IMR-90 (cell line): ENCODE data around the gene RIOK1. TPM values are rescaled to one million over a fixed set of nuclear protein-coding genes. Genes with fewer than 3 reads are reported as not detected.

Experiments
- ATAC-seq: fragments of 200-7000 bp; cut with Tn5 transposase; 2 replicates; pipeline ENCODE4 v1.9.1; 2020; ENCODE audit warnings: low read depth, mild to moderate bottlenecking, moderate library complexity
- BruUV-seq: library from RNA; stranded (reverse); fragments of 400-500 nt; replicated peaks from 2 replicates; lab custom pipeline; 2021; lab: Mats Ljungman, UMichigan
- CTCF ChIA-PET: fragments of 300-600 bp; formaldehyde crosslinking; extraction: SDS; loops from one replicate; lab custom pipeline; 2021; ENCODE audit warnings: antibody characterized with exemption; lab: Yijun Ruan, JAX
- POLR2A ChIA-PET: fragments of 300-600 bp; sonication (Branson Sonifier 250); formaldehyde crosslinking; loops from one replicate; lab custom pipeline; 2022; ENCODE audit warnings: antibody characterized with exemption; ENCODE audit not compliant: unreplicated experiment; lab: Charles Lee
- DNase-seq: peaks from one replicate; pipeline ENCODE4 v3.0.0; 2013
- H2AFZ ChIP-seq: replicated peaks from 2 replicates; pipeline ENCODE3; 2013; ENCODE audit warnings: low read length, mild to moderate bottlenecking; ENCODE audit not compliant: poor library complexity
- H2AK5ac ChIP-seq: 2 replicates; pipeline ENCODE4 v1.6.1; 2013; ENCODE audit warnings: low read depth, low read length, inconsistent platforms
- H2AK9ac ChIP-seq: replicated peaks from 2 replicates; pipeline ENCODE3; 2013; ENCODE audit warnings: mild to moderate bottlenecking, low read depth, low read length, moderate library complexity; ENCODE audit not compliant: poor library complexity
- H2BK120ac ChIP-seq: 2 replicates; pipeline ENCODE4 v1.6.1; 2013; ENCODE audit warnings: low read depth, low read length, inconsistent platforms
- H2BK15ac ChIP-seq: 3 replicates; pipeline ENCODE4 v1.6.1; 2013; ENCODE audit warnings: low read depth, low read length, inconsistent platforms
- H2BK20ac ChIP-seq: 2 replicates; pipeline ENCODE4 v1.6.1; 2013; ENCODE audit warnings: low read depth, mild to moderate bottlenecking, inconsistent platforms, low read length, moderate library complexity
- H2BK5ac ChIP-seq: 2 replicates; pipeline ENCODE4 v1.6.1; 2013; ENCODE audit warnings: mild to moderate bottlenecking, low read depth, low read length, inconsistent platforms; ENCODE audit not compliant: poor library complexity, severe bottlenecking
- H3K14ac ChIP-seq: replicated peaks from 2 replicates; pipeline ENCODE4 v1.6.1; 2013; ENCODE audit warnings: low read depth, low read length, inconsistent platforms
- H3K18ac ChIP-seq: 2 replicates; pipeline ENCODE4 v1.6.1; 2013; ENCODE audit warnings: low read depth, low read length, control low read depth
- H3K23ac ChIP-seq: 2 replicates; pipeline ENCODE4 v1.6.1; 2013; ENCODE audit warnings: low read depth, low read length, inconsistent platforms
- H3K27ac ChIP-seq: 2 replicates; pipeline ENCODE4 v1.5.1; 2013; ENCODE audit warnings: mild to moderate bottlenecking, control low read depth, low read length; ENCODE audit not compliant: insufficient read depth
- H3K27me3 ChIP-seq: 2 replicates; pipeline ENCODE4 v1.6.1; 2013; ENCODE audit warnings: low read length; ENCODE audit not compliant: control insufficient read depth, insufficient read depth
- H3K36me3 ChIP-seq: 2 replicates; pipeline ENCODE4 v1.6.1; 2013; ENCODE audit warnings: low read length, mixed read lengths; ENCODE audit not compliant: control insufficient read depth, insufficient read depth
- H3K4ac ChIP-seq: 2 replicates; pipeline ENCODE4 v1.6.1; 2013; ENCODE audit warnings: low read depth, low read length, inconsistent platforms
- H3K4me1 ChIP-seq: 2 replicates; pipeline ENCODE4 v1.6.1; 2013; ENCODE audit warnings: low read length, mixed read lengths; ENCODE audit not compliant: control insufficient read depth, insufficient read depth
- H3K4me2 ChIP-seq: 2 replicates; pipeline ENCODE4 v1.6.1; 2013; ENCODE audit warnings: low read depth, mild to moderate bottlenecking, control low read depth, low read length, moderate library complexity
- H3K4me3 ChIP-seq: 2 replicates; pipeline ENCODE4 v1.5.1; 2013; ENCODE audit warnings: low read depth, mild to moderate bottlenecking, control low read depth, low read length, moderate library complexity; ENCODE audit not compliant: insufficient read depth
- H3K56ac ChIP-seq: 2 replicates; pipeline ENCODE4 v1.6.1; 2013; ENCODE audit warnings: low read length, inconsistent platforms; ENCODE audit not compliant: insufficient read depth; ENCODE audit errors: extremely low read depth
- H3K79me1 ChIP-seq, 2 experiments: 2 replicates each; pipeline ENCODE4 v1.6.1; 2013; ENCODE audit warnings: low read length in 2 of 2, inconsistent platforms in 1 of 2, low read depth in 1 of 2
- H3K9ac ChIP-seq: 2 replicates; pipeline ENCODE4 v1.6.1; 2013; ENCODE audit warnings: low read depth, low read length, control low read depth
- H3K9me1 ChIP-seq: 2 replicates; pipeline ENCODE4 v1.6.1; 2013; ENCODE audit warnings: low read length, inconsistent platforms; ENCODE audit not compliant: insufficient read depth
- H3K9me3 ChIP-seq: 2 replicates; pipeline ENCODE4 v1.6.1; 2013; ENCODE audit warnings: low read length; ENCODE audit not compliant: control insufficient read depth, insufficient read depth
- H4K20me1 ChIP-seq: 2 replicates; pipeline ENCODE4 v1.6.1; 2013; ENCODE audit warnings: low read length, inconsistent platforms; ENCODE audit not compliant: insufficient read depth
- H4K5ac ChIP-seq: 2 replicates; pipeline ENCODE4 v1.6.1; 2013; ENCODE audit warnings: mild to moderate bottlenecking, low read depth, low read length, control low read depth
- H4K8ac ChIP-seq, 2 experiments: 2 replicates each; pipeline ENCODE4 v1.6.1; 2013; ENCODE audit warnings: low read depth in 2 of 2, low read length in 2 of 2, control low read depth in 1 of 2, inconsistent platforms in 1 of 2
- H4K91ac ChIP-seq: 2 replicates; pipeline ENCODE4 v1.6.1; 2013; ENCODE audit warnings: low read depth, low read length, inconsistent platforms; ENCODE audit not compliant: insufficient read depth
- CHD1 ChIP-seq: IDR thresholded peaks from 2 replicates; pipeline ENCODE4 v1.6.1; 2012; ENCODE audit warnings: low read depth, low read length, improper control_type of control experiment
- MAFK ChIP-seq: IDR thresholded peaks from 2 replicates; pipeline ENCODE4 v1.6.1; 2012; ENCODE audit warnings: low read depth, low read length, improper control_type of control experiment
- MAZ ChIP-seq: IDR thresholded peaks from 2 replicates; pipeline ENCODE4 v1.6.1; 2012; ENCODE audit warnings: low read depth, mild to moderate bottlenecking, low read length, improper control_type of control experiment, moderate library complexity, borderline replicate concordance
- NFE2L2 ChIP-seq: fragments of 150-350 bp; IDR thresholded peaks from 2 replicates; pipeline ENCODE4 v1.6.1; 2016; ENCODE audit warnings: low read depth, mild to moderate bottlenecking, low read length
- POLR2A ChIP-seq: IDR thresholded peaks from 2 replicates; pipeline ENCODE4 v1.6.1; 2012; ENCODE audit warnings: mild to moderate bottlenecking, low read depth, low read length
- RCOR1 ChIP-seq: IDR thresholded peaks from 2 replicates; pipeline ENCODE4 v1.6.1; 2012; ENCODE audit warnings: mild to moderate bottlenecking, low read length, improper control_type of control experiment; ENCODE audit not compliant: insufficient replicate concordance
- RFX5 ChIP-seq: IDR thresholded peaks from 2 replicates; pipeline ENCODE4 v1.8.0; 2012; ENCODE audit warnings: low read depth, mild to moderate bottlenecking, low read length, moderate library complexity
- SMC3 ChIP-seq: fragments of 150-350 bp; IDR thresholded peaks from 2 replicates; pipeline ENCODE4 v1.6.1; 2016; ENCODE audit warnings: low read depth, mild to moderate bottlenecking, antibody characterized with exemption, low read length, moderate library complexity
- WGBS, 2 experiments: methylation state at CpG; one replicate each; pipeline versions ENCODE4 v1.1.5 to v1.1.7; 2013; ENCODE audit warnings: missing lambda C conversion rate in 2 of 2; ENCODE audit not compliant: insufficient read length in 1 of 2; ENCODE audit errors: extremely low coverage in 2 of 2; 5-methylcytosine and 5-hydroxymethylcytosine counted together
- dilution Hi-C: fragments of 300-500 bp; cut with HindIII; formaldehyde crosslinking; loops from one replicate; pipeline ENCODE4 v1.14.3; 2018; ENCODE audit warnings: low sequenced_read_pairs; ENCODE audit not compliant: unreplicated experiment
- in situ Hi-C: fragments of 300-500 bp; cut with MboI; formaldehyde crosslinking; loops from 3 replicates; pipeline ENCODE4 v1.14.3; 2019; ENCODE audit warnings: low sequenced_read_pairs, inconsistent platforms, mixed read lengths
- intact Hi-C: fragments of 100-400 bp; cut with micrococcal nuclease; formaldehyde crosslinking; loops from 2 replicates; pipeline ENCODE4 v1.10.0; 2022
- polyA plus RNA-seq, 3 experiments: library from polyadenylated mRNA; depleted of rRNA; stranded (reverse); fragments of >200 nt; gene quantifications; 2 replicates each; pipeline ENCODE4 v1.2.3, GENCODE V29; 2012; ENCODE audit warnings: low replicate concordance in 1 of 3
- total RNA-seq: library from RNA; depleted of rRNA; stranded (reverse); fragments of >200 nt; gene quantifications from 2 replicates; pipeline ENCODE4 v1.2.3, GENCODE V29; 2012
- TF ChIP-seq, protein P1 (sequence below): fragments of 150-350 bp; IDR thresholded peaks from 2 replicates; pipeline ENCODE4 v1.6.1; 2017; ENCODE audit warnings: mild to moderate bottlenecking, antibody characterized with exemption, low read length, low read depth

Gene RIOK1
- total and polyA plus RNA-seq, 2 of the 4 experiments (the other 2 are of a cell fraction): 17.0 to 17.8 TPM

- Histone ChIP-seq H3K4me1 (no peaks in the 10 kb centered on the region), H2BK120ac (no peak overlapping the region), H2BK15ac (no peak overlapping the region), H3K56ac (no peak overlapping the region), H3K23ac (no peak overlapping the region), H3K4me3 (no peak overlapping the region), H3K27me3 (no peaks in the 10 kb centered on the region), H3K79me1 (no peaks in the 10 kb centered on the region), H3K27ac (no peak overlapping the region), H2AK5ac (no peak overlapping the region), H4K5ac (no peak overlapping the region), H2BK20ac (no peak overlapping the region), H3K14ac (no peak overlapping the region), H3K4ac (no peak overlapping the region), H2AK9ac (no peak overlapping the region), H4K8ac (no peak overlapping the region), H3K9ac (no peak overlapping the region), H2AFZ (no peak overlapping the region), H3K4me2 (no peak overlapping the region), H3K18ac (no peak overlapping the region), H3K9me3 (no peaks in the 10 kb centered on the region), H2BK5ac (no peak overlapping the region), H3K9me1 (no peaks in the 10 kb centered on the region), H4K91ac (no peak overlapping the region), H4K20me1 (no peaks in the 10 kb centered on the region), H3K36me3 (no peaks in the 10 kb centered on the region)
- ChIA-PET CTCF (no interaction called here), POLR2A (no interaction called here)
- ATAC-seq (no peak), DNase-seq (no peak)
- in situ Hi-C loops (no loop called here), dilution Hi-C loops (no loop called here), intact Hi-C loops (no loop called here)
- TF ChIP-seq RFX5 (no peak), POLR2A (no peak), MAZ (no peak), RCOR1 (no peak), CHD1 (no peak), MAFK (no peak), NFE2L2 (no peak), SMC3 (no peak)
- TF ChIP-seq, protein P1, sequence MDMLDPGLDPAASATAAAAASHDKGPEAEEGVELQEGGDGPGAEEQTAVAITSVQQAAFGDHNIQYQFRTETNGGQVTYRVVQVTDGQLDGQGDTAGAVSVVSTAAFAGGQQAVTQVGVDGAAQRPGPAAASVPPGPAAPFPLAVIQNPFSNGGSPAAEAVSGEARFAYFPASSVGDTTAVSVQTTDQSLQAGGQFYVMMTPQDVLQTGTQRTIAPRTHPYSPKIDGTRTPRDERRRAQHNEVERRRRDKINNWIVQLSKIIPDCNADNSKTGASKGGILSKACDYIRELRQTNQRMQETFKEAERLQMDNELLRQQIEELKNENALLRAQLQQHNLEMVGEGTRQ: no peak
- no TSS peak for BruUV-seq
- WGBS, 2 experiments: no CpG with 5 or more reads among the region's 12 CpGs
Measured at GRCh38 chr6:7445885-7446461, 56.4 kb downstream of the RIOK1 start.
